KOPT-K1 (cell line): ENCODE measurements around the gene PTRH1.
"Not testable (repeated sequence)": the region's sequence is repeated elsewhere in the genome, so short reads cannot be mapped to it uniquely, and the experiment has no call there.

Experiments
- H3K27ac ChIP-seq: fragments of 200-600 bp; sonication (generic); 2 replicates; pipeline ENCODE4 v1.5.1; 2016; ENCODE audit warnings: antibody characterized with exemption, mild to moderate bottlenecking, low read depth, low read length; ENCODE audit not compliant: poor library complexity, severe bottlenecking
- H3K36me3 ChIP-seq: fragments of 200-600 bp; sonication (generic); 2 replicates; pipeline ENCODE4 v1.5.1; 2017; ENCODE audit warnings: antibody characterized with exemption, mild to moderate bottlenecking, low read length, moderate library complexity; ENCODE audit not compliant: insufficient read depth
- H3K9me3 ChIP-seq: fragments of 200-600 bp; sonication (generic); 2 replicates; pipeline ENCODE4 v1.5.1; 2017; ENCODE audit warnings: antibody characterized with exemption, low read length, mild to moderate bottlenecking; ENCODE audit not compliant: insufficient read depth, poor library complexity, severe bottlenecking

PTRH1 gene

GRCh38 chr9:127715470-127716337 is at the start of gene PTRH1, which contains the start of gene TTC16:
PTRH1 (minus strand) TSS chr9:127715663; CDS start chr9:127715639, 24 bp downstream.
TTC16 (plus strand) TSS chr9:127716079; CDS start chr9:127716146, 67 bp downstream.
- Histone ChIP-seq H3K9me3 (no peaks in the 10 kb centered on the region), H3K36me3 (no peaks in the 10 kb centered on the region), H3K27ac (peak within 1 kb of the TSS; percentile 39)

DNA sequence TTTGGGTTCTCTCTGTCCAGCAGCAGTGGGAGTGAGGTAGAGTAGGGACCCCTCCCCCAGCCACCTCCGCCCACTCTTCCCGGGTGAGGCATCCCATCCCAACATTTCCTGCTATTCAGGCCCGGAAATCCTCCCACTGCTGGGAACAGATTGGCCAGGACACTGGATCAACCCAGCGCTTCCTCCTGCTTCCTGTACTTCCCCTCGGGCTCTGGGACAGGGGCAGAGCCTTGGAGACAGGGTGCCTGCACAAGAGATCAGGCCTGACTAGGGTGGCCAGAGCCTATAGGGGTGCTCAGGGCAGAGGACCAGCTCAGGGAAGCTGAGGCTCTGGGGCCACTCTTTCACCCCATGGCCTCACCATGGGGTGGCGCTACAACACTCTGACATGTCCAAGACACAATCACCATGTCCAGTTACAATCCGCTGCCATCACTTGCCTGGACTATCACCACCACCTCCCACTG is 48.5 kb upstream of the PTRH1 start:
- H3K27ac ChIP-seq = no peak overlapping the region
- peaks cover 71% of the 10 kb centered on the region for H3K36me3 ChIP-seq
- H3K9me3 ChIP-seq = no peaks in the 10 kb centered on the region

- Histone ChIP-seq H3K27ac (no peak overlapping the region), H3K9me3 (no peaks in the 10 kb centered on the region), H3K36me3 (peaks cover 71% of the 10 kb centered on the region)
Measured at GRCh38 chr9:127762111-127762676, 46.7 kb upstream of the PTRH1 start.

DNA sequence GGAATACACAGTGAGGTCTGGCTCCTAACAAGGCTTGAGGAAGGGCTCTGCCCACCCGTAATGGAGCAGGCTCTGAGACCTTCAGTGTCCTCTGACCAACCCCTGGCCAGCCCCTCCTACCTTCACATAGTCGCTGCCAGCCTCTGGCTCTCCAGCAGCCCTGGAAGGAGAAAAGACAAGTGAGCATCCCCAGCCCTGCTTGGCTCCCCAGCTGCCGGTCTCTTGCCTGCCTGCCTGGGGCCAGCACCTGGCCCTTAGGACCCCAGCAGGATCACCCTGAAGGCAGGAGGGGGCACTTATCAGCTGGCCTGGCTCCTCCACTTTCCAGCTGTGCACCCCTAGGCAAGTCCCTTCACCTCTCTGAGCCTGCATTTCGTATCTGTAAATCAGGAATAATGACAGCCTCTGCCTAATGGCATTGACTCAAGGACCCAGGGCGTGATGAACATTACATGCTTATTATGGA is 46.1 kb upstream of the PTRH1 start:
- Histone ChIP-seq H3K27ac (no peak overlapping the region), H3K9me3 (no peaks in the 10 kb centered on the region), H3K36me3 (peaks cover 65% of the 10 kb centered on the region)

- Histone ChIP-seq H3K36me3 (peaks cover 63% of the 10 kb centered on the region), H3K27ac (no peak overlapping the region), H3K9me3 (no peaks in the 10 kb centered on the region)
Measured at GRCh38 chr9:127761061-127761460, 45.6 kb upstream of the PTRH1 start.

- Histone ChIP-seq H3K9me3 (no peaks in the 10 kb centered on the region), H3K36me3 (peaks cover 51% of the 10 kb centered on the region; the same call in 1 of the 2 replicates), H3K27ac (no peak overlapping the region)
Measured at GRCh38 chr9:127758843-127759242, 43.4 kb upstream of the PTRH1 start.

DNA sequence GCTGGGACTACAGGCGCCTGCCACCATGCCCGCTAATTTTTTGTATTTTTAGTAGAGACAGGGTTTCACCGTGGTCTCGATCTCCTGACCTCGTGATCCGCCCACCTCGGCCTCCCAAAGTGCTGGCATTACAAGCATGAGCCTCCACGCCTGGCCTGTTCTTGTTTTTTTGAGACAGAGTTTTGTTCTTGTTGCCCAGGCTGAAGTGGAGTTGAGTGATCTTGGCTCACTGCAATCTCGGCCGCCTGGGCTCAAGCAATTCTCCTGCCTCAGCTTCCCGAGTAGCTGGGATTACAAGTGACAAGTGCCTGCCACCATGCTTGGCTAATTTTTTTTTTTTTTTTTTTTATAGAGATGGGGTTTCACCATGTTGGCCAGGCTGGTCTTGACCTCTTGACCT is 41.3 kb upstream of the PTRH1 start:
- not testable (repeated sequence) for H3K27ac ChIP-seq, H3K9me3 ChIP-seq
- H3K36me3 ChIP-seq = peaks cover 44% of the 10 kb centered on the region; the same call in 1 of the 2 replicates

- peaks cover 44% of the 10 kb centered on the region for H3K36me3 ChIP-seq
- no peaks in the 10 kb centered on the region for H3K9me3 ChIP-seq
- H3K27ac ChIP-seq = no peak overlapping the region
Measured at GRCh38 chr9:127756233-127756632, 40.8 kb upstream of the PTRH1 start.

DNA sequence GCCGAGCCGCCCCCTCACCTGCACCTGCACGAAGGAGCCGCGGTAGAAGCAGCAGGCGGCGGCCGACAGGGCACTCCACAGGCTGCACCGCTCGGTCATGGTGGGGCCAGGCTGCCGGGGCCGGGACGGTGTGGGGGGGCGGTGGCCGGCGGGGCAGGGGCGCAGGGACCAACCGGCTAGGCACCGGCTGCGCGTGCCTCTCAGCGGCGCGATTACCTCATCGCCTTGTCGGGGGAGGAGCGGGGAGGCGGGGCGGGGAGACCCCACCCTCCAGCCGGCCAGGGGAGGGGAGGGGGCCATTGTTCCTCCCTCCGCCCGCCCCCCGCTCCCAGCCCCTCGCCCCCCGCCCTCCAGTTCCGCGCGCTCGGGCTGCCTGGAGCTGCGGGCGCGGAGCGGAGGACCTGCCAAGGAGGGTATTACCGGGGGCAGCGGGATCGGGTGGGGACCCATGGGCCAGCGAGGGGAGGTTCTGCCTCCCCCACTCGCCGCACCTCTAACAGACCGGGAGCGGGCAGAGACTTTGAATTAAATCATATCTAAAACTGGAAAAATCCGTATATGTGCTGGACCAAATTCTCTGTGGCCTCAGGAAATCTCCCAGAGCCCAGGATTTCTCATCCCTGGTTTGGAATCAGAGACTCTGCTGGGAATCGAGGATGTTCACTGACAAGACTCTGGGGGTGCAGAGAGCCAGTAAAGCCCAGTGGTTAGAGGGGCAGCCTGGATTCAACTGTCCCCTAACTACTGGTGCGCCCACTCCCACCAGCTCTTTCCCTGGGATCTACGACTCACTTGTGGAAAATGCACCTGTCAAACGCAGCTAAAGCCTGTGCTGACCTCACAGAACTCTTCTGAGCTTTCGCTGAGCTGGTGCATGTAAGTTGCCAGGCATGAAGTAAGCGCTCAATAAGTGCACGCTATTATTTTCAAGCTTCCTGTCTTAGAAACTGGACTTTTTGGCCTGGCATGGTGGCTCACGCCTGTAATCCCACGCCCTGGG is 39.9 kb upstream of the PTRH1 start:
- no peak overlapping the region for H3K27ac ChIP-seq
- H3K9me3 ChIP-seq = no peaks in the 10 kb centered on the region
- peaks cover 49% of the 10 kb centered on the region for H3K36me3 ChIP-seq

- H3K9me3 ChIP-seq = no peaks in the 10 kb centered on the region
- peaks cover 52% of the 10 kb centered on the region for H3K36me3 ChIP-seq
- no peak overlapping the region for H3K27ac ChIP-seq
Measured at GRCh38 chr9:127754099-127755060, 38.9 kb upstream of the PTRH1 start.

DNA sequence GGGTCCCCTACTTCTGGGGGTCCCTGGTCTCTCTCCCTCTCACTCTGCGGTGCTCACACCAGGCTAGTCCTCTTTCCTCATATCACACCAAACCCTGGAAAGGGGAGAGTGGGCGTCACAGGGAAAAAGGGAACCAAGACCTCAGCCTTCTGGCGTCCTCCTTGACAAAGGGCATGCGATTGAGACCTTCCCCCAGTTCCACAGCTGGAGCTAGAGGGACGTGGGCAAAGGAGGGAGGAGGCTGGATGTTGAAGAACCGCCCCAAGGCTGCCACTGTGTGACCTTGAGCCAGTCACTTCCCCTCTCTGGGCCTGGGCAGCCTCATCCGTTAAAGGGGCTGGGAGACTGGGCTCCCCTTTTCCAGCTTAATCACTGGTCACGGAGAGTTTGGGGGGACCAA is 38.2 kb upstream of the PTRH1 start:
- Histone ChIP-seq H3K36me3 (peaks cover 52% of the 10 kb centered on the region), H3K9me3 (no peaks in the 10 kb centered on the region), H3K27ac (no peak overlapping the region)

GRCh38 chr9:127753148-127753547 is 37.7 kb upstream of the PTRH1 start:
- H3K27ac ChIP-seq = no peak overlapping the region

DNA sequence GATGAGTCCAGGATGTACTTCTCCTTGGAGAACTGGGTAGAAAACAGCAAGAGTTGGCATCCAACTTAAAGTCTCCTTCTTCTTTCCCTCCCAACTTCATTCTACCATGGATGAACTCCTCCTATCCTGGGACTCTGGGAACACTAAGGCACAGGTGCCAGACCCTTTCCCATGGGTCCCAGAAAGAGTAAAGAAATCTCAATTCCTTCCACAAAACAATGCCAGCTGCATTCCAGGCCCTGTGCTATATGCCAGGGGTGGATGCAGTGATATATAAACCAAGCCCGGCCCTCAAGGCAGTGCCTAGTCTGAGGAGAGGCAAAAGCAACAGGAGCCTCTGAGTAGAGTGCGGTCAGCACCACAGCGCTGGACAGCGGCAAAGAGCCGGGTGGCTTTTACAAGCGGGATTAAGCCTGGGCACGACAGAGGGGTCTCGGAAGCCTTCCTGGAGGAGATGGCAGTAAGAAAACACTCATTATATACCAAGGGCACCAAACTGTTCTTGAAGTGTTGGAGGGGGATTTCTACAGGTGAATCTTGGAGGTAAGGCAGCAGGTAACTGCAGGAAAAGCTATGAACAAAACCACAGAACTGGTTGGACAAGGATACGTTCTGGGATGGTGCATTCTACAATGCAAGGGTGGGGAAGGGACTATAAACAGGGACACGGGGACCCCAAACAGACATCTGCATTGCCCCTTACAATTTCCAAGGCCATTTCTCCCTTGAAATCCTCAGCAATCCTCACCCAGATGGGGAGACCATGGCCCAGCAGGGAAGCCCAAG is 36.0 kb upstream of the PTRH1 start:
- Histone ChIP-seq H3K36me3 (peaks cover 70% of the 10 kb centered on the region), H3K9me3 (no peaks in the 10 kb centered on the region)

More at GRCh38 chr9:127753148-127753547, 37.7 kb upstream of the PTRH1 start:
- Histone ChIP-seq H3K9me3 (no peaks in the 10 kb centered on the region), H3K36me3 (peaks cover 54% of the 10 kb centered on the region)

More for the DNA sequence above, 36.0 kb upstream of the PTRH1 start:
- H3K27ac ChIP-seq = no peak overlapping the region
